GM19397 (cell line): ENCODE data around the gene GUCA2A.
A peak's percentile ranks its signal among the peaks of the same experiment; 100 is the strongest.

Source experiments
- ATAC-seq: cut with Tn5 transposase; IDR thresholded peaks from one replicate; pipeline ENCODE4 v1.9.1; 2021; ENCODE audit warnings: mild to moderate bottlenecking, moderate library complexity; ENCODE audit not compliant: unreplicated experiment

GUCA2A gene

DNA sequence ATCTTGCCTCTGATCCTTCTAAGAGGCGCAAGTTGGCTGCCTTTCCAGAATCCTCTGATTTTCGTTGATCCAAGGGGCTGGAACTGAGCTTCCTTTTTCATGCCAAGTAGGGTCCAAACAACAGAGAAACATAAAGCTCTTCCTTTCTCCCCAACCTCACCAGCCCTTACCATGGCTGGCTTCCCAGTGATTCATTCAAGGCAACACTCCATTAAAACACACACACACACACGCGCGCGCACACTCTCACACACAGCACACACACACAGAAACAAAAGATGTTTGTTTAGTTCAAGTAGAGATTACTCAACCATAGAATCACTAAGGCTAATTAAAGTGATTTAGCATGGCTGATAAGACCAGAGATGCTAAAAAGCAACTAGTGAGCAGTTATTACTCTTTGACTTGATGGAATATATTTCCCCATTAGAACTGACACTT is 13.0 kb upstream of the GUCA2A start:
- no peak for ATAC-seq

DNA sequence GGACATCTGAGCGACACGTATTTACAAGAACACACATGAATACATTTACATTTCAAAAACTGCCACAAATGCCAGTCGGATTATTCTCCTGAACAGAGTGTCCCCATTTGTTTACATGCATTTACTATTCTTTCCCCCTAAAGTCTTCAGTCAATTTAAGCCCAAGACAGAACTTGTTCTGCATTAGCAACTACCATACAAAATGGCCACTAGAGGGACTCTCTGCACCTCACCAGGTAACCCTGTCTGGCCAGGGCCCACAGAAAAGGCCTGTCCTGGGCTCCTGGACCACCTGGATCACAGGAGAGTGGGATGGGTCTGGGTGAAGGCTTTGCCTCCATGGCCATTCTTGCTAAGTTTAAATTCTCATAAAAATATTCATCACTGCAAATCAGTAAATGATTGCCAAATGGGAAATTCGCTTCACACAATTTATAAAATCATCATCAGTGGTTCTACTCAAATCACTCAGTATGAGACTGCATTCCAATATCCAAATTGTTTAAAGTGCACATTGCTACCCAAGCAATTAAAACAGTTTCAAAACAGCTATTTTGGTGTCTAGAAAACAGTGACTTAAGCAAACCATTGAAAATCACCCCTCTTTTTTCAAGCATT is 12.5 kb upstream of the GUCA2A start:
- no peak for ATAC-seq

DNA sequence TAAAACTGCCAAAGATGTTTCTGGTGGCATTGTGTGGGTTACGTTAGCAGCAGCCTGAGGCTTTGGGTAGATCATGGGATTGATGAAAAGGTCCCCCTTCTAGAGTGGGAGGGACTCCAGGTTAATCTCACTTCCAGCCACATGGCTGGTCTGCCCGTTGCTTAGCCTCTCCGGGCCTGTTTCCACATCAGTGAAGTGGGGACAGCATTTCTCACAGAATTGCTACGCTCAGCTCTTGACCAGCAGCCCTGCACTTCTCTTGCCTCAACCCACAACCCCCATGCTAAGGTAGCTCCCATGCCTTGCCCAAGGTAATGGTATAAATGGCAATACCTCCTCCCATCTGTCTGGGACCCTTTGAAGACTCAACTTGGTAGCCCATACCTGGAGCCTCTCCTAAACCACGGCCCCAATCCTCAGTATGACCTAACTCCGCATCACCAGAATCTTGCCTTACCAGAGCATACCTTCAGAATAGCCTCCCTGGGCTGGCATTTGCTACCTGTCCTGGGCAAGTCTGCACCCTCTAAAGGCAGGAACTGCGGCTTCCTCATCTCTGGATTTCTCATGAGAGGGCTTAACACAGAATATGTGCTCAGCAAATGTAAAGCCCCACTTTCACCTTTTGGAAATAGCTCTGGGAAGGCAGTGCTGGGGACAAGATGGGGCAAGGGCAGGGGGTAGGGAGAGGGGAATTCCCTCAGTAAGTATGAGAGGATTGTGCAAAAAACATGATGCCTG is 10.9 kb upstream of the GUCA2A start:
- no peak for ATAC-seq

DNA sequence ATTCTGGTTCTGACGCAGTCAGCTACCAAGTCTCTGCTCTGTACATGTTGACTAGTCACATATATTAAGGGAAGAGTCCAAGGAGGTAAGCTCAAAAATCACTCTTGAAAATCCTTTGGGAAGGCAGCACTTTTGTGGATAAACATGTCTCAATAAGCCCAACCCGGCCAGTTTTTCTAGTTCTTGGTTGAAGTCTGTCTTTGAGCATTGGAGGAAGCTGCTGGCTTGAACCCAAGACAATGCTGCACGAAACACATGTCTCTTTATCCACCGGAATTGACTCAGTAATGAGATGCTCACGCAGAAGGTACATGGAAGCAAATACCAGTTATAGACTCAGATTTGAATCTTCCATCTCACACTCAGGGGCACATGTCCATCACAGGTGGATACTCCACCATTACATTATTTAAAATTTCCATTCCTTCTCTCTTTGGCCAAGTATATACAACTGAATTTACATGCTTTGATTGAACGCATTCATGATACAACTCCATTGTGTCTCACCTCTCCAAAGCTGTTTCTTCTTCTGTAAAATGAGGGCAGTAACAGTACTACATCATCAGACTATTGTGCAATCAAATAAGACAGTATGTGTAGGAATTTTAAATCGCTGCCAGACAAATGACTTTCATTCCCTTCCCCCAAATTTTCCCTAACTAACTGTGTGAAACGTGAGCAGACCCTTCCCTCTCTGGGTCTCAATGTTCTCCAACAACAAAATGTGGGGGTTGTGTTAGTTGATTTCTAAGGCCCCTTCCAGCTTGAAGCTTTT is 9.6 kb upstream of the GUCA2A start:
- no peak for ATAC-seq

DNA sequence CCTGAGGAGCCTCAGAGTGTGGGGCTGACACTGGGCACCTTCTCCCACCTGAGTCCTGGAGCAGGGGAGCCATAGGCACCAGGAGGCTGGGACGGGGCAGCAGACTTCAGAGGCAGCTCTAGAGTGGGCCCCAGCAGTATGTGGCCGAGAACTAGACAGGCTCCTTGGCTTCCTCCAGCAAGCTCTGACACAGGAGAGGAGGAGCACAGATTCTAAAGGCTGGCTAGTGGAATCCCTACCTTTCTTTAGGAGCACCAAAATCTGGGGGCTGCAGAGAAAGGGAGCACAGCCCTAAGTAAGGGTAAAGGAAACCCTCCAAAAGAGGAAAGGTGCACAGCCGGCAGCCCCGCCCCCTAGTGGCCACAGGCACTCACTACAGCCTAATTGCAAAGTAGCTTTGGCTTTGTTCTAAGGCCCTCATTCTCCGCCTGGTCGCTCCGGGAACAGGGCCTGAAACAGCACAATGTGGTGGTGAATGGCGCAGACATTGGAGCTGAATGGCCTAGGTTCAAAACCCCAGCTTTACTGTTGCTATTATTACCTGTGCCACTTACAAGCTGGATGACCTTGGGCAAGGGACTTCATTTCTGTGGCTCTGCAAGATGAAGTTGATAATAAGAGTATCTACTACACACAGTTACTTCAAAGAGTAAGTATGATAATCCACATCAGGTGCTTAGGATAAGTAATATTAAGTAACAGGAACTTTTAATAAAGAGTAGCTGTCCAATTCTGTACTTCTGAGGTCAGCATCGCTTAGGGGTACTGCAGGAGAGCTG is 8.8 kb upstream of the GUCA2A start:
- ATAC-seq = peak; percentile 60

DNA sequence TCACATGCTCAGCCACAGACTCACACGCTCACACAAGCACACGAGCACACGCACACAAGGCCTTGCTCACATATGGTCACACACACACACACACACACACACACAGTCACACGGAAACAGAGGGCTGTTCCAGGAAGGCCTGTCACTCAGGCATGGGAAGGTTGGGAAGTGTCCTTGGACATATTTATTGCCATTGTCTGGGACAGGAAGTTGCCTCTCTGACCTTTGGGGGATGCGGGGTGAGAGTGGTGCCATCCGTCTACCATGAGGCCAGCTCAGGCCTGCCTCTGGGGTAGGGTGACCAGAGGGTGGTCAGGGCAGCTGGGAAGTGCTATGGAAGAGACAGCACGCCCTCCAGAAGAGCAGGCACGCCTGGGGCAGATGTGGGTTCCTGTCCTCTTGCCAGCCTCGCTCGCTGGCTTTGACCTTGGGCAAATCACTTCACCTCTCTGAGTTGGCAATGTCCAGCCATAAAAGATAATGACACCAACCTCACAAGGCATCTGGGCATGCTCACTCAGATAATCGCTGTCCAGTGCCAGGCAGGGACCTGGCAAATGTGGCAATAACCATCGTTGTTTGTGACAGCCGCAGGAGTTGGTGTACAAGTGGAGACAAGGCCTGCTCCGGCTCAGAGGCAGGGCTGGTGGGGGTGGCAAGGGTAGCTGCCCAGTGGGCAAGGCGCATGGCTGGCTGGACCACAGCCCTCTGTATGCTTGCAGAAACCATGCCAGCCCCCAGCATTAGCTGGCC is 8.0 kb upstream of the GUCA2A start:
- no peak for ATAC-seq

DNA sequence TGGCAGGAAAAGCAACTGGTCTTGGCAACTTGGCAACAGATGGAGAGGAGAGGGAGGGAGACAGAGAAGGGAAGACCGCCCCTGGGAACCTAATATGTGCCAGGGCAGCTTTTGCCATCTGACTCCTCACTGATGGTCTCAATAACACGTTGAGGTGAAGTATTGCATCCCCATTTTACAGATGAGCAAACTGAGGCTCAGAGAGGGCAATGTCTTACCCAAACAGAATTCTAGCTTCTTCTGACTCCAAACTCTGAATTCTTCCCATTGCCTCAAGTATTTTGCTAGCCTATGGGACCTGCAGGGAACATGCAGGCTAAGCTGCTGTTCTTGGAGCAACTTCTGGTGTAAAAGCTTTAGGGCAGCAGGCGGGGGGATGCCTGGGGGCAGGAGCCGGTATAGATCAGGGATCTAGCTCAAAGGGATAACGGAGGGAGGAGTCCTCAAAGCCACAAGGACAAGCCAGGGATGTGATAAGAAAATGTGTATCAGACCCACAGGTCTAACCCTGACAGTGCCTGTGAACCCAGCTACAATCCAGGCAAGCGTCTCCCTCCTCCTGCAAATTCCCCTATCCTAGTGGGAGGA is 7.2 kb upstream of the GUCA2A start:
- ATAC-seq = no peak

DNA sequence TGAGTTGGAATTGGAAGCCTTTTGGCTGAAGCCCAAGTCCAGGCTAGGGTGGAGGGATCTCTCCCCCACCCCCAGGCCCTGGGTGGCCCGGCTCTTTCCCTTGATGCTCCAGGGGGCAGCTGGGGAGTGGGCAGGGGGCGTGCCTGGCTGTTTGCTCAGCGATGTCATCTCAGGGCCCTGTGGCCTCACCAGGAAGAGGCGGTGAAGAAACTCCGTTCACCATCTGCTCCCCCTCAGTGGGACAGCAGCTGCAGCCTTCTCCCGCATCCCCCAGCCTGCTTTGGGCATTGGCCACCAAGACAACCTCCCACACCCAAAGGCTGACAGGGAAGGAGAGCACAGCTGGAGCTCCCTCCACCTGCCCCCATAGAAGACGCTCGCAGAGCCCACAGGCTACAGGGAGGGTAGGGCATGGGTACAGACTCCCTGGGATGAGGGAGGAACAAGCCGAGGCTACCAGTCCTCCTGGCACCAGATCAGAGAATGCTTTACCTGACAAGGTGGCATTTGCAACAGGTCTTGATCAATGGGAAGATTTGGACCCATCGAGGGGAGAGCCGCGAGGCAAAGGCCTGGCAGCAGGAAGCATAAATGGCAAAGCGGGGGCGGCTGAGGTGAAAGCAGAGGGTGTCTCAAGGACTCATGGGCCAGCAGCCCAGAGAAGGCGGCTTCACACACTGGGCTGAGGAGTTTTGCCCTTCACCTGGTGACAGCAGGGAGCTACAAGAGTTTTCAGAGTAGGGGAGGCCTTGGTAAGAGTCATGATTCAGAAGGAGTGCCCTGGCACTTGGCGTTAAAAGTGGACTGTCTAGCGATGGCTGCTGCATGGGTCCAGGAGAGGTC is 6.5 kb upstream of the GUCA2A start:
- no peak for ATAC-seq

DNA sequence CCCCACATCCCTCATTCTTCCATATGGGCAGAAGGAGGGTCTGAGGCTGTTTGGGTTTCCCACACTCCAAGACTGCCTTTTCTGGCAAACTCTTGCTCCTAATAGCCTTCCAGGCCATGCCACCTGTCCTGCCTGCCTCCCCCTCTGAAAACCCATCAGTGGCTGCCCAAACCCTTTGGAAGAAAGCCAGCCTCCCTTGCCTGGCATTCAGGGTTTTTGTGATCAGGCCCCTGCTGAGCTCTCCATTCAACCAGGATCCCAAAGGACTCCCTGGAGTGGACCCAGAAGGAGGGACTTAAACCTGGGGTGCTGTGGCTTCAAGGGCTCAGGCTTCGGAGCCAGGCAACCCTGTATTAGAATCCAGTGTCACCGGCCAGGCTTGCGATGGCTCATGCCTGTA is 4.2 kb upstream of the GUCA2A start:
- no peak for ATAC-seq

DNA sequence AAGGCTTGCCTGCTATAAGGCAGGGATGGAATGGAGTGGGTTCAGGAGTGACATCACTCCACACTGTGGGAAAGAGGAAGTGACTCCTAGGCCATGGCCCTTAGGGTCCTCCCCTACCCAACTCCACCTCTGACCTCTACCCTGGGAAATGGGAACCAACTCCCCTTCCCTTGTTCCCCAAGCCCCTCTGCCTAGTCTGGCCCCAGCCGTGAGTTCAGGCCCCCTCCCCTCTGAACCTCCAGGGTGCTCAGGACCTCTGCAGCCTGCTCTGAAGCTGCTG is 3.8 kb upstream of the GUCA2A start:
- ATAC-seq = no peak

DNA sequence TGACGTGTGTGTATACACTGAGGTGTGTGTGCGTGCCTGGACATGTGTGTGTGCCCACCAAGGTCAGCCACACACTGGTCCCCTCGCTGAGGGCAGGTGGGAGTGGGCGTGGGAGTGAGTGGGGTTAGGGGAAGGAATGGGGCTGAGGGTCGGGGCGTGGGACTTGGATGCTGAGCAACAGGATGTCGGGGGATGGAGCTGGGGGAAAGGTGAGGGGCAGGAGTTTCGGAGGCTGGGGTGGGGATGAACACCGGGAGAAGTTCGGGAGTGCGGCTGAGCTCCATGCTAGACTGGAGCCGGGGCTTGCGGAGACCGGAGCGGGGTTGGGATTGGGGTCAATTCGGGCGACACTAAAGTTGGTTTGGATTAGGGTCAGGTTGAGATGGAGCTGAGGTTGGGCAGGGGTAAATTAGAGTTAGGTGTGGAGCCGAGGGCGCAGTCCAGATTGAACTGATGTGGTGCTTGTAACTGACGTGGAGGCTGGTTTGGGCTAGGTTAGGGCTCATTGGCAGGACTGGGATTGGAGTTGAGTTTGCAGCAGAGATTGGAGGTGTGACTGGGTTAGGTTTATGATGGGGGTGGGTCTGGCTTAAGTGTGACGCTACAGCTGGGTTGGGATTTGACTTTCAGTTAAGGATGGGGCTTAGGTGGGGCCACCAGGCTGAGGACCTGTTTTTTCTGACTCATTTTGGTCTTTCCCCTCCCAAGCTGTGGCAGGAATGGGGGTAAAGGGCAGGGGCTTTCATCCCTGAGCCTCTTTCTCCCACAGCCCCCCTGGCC is 3.3 kb upstream of the GUCA2A start:
- ATAC-seq = no peak

DNA sequence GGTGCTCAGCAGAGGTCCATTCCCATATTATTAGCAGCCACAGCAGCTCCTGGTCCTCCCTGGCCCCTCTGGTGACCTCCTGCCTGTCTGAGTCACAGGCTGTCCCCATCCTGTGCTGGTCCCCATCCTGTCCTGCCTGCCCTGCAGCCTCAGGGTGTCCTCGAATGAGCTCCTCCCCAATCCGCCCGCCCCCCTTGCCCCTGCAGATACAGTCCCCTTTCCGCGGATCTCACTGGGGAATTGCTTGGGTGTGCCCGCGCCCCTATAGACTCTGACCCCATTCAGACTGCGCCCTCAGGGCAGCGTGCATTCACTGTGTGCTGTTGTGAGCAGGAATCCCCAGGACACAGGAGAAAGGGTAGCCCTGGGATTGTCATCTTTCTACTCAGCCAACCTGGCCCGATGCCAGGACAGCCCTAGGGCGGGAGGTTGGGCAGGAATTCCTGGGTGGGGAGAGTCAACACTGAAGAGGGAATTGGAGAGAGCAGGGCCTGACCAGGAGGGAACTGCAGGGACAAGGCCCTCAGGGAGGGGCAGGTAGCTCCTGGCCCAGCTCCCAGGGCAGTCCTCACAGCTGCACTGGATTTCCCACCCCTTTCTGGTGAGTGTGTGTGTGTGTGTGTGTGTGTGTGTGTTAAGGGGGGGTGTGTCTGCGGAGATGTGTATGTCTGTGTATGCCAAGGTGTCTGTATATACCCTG is 1.1 kb upstream of the GUCA2A start:
- ATAC-seq = no peak

DNA sequence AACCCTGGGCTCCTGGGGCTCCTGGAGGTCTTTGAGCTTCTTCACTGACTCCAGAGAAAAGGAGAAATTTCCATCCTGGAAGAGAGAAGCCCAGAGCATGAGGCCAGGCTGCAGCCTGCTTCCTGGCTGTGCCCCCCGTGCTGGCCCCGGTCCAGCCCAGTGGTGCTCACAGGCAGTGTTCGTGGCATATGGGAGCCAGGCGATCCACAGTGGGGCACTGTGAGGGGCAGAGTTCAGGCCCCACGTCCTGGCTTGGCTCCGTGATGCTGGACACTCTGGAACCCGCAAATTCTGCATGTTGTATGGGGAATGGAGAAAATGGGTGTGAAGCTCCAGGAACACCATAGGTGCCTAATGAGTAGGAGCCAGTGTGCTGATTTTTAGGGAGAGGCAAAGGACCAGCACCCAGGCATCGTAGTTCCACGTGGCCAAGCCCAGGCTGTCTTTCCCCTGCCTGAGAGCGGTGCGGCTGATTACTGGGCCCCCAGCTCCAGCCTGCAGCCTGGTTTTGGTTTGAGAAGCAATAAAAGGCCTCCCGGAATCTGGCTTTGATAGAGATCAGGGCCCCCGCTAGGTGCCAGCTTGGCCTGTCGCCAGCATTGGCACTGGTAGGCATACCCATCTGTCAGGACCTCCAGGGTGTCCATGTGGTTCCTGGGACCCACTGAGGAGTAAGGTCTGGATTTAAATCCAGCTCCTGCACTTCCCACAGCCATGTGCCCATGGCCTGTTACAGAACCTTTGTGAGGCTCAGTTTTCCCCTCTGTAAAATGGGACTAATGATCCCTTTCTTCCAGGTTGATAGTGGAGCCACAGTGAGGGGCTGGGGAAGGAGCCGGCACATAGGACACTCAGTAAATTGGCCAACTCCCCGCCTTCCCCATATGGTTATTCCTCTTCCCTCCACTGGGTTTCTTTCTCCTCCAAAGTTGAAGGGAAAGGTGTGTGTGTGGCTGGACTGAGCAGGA is 725 bp downstream of the GUCA2A start:
- no peak for ATAC-seq

DNA sequence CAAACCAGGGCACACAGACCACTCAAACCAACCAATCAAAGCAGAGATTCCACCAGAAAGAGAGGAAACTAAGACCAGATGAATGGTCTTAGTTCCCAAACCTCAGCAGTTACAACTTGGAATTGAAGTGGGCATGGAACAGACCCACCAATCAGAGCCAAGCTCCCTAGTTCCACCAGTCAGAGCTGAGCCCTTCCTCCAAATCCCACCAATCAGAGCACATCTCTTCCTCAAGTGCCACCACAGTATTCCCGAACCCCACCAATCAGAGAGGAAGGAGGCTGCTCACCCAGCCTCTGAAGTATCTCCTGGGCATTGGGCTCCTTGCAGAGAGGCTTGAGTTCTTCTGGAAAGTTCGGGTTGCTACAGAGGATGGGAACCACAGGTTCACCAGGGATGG is 1.4 kb downstream of the GUCA2A start:
- no peak for ATAC-seq

DNA sequence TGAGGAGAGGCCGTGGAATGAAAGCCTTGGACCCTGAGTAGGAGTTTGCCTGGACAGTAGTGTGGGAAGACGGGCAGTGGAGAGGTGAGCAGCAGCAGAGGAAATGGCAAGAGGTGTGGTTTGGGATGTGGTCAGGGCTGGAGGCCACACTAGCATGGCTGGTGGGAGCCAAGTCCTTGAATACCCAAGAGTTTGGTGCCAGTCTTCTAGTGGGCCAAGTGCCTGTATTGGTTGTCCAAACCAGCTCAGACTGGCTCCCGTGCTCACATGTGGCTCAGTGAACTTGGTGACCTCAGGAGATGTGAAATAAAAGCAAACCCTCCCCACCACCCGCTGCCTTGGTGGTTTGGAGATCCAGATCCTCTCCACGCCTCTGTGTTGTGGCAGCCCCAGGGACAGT is 2.4 kb downstream of the GUCA2A start:
- no peak for ATAC-seq

DNA sequence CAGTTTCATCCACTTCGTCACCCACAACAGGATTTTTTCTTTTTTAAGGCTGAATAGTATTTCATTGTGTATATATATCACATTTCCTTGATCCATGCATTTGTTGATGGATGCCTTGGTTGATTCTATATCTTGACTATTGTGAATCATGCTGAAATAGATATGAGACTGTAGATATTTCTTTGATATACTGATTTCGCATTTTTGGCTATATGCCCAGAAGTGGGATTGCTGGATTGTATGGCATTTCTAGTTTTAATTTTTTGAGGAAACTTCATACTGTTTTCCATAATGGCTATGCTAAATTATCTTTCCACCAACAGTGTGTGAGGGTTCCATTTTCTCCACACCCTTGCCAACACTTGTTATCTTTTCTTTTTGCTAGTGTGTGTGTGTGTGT is 6.4 kb downstream of the GUCA2A start:
- no peak for ATAC-seq

DNA sequence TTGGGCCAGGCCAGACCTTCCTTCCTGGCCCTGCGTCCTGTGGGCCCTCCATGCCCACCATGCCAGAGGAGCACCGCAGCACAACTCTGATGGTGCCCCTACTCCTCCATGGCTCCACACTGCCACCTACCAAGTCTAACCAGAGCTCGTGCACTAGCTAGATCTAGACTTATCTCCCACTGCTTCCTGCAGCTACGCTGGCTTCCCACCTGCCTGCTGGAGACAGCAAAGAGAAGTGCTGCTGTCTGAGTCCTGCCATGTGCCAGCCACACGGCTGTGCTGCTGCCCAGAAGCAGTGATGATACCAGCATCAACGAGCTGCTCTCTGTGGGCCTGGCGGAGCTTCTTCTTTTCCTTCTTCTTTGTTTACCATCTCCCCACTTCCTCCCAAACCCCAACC is 6.9 kb downstream of the GUCA2A start:
- ATAC-seq = no peak
